Panc1 (cell line): ENCODE data around the gene RBBP5.

Experiments used
- CTCF ChIP-seq: fragments of 450-650 bp; IDR thresholded peaks from 2 replicates; pipeline ENCODE4 v1.5.1; 2017; ENCODE audit warnings: mild to moderate bottlenecking
- POLR2AphosphoS5 ChIP-seq: IDR thresholded peaks from 2 replicates; pipeline ENCODE4 v1.6.1; 2012; ENCODE audit warnings: mild to moderate bottlenecking, low read depth, low read length, moderate library complexity
- REST ChIP-seq, 2 experiments: IDR thresholded peaks; 2 replicates each; pipeline ENCODE4 v1.6.1; 2011 to 2012; ENCODE audit warnings: low read depth in 2 of 2, control low read depth in 1 of 2, low read length in 1 of 2, mild to moderate bottlenecking in 1 of 2, moderate library complexity in 1 of 2; ENCODE audit not compliant: insufficient read depth in 1 of 2

GRCh38 chr1:205122489-205122882 is 708 bp upstream of the RBBP5 start:
- TF ChIP-seq CTCF = no peak; the same call in 1 of the 2 replicates
- TF ChIP-seq POLR2AphosphoS5 = no peak
- no peak for TF ChIP-seq REST (IDR thresholded peaks at IDR 0.05; ENCODE audit: insufficient read depth in 1 of 2, low read depth in 2 of 2, low read length in 1 of 2)
